Fibroblast of villous mesenchyme (primary cell): ENCODE results near the gene DUSP22. TPM values are rescaled to one million over a fixed set of nuclear protein-coding genes. Genes with fewer than 3 reads are reported as not detected.

Experiments used
- DNase-seq: peaks from one replicate; pipeline ENCODE4 v3.0.0-alpha.2; 2010; ENCODE audit warnings: low read depth
- H3K4me3 ChIP-seq: 2 replicates; pipeline ENCODE4 v1.5.1; 2011; ENCODE audit warnings: low read depth, mild to moderate bottlenecking, low read length
- CTCF ChIP-seq: IDR thresholded peaks from 2 replicates; pipeline ENCODE4 v1.5.1; 2012; ENCODE audit warnings: low read depth, mild to moderate bottlenecking, low read length; ENCODE audit not compliant: insufficient read depth
- total RNA-seq: library from RNA; depleted of rRNA; stranded (reverse); fragments of >200 nt; gene quantifications from 2 replicates; pipeline ENCODE4 v1.2.3, GENCODE V29; 2012

Gene DUSP22
- total RNA-seq, 1 donor, result 14.7 TPM

GRCh38 chr6:357791-358341, 65.6 kb downstream of the DUSP22 start:
- H3K4me3 ChIP-seq, result no peak overlapping the region
- DNase-seq, result no peak
- TF ChIP-seq CTCF, result no peak

- DNase-seq, result no peak
- TF ChIP-seq CTCF, result no peak
- no peak overlapping the region for H3K4me3 ChIP-seq
Measured at GRCh38 chr6:358432-358831, 66.1 kb downstream of the DUSP22 start.

- TF ChIP-seq CTCF, result no peak
- no peak overlapping the region for H3K4me3 ChIP-seq
- DNase-seq, result no peak
Measured at GRCh38 chr6:358847-359246, 66.6 kb downstream of the DUSP22 start.

- TF ChIP-seq CTCF, result no peak
- no peak overlapping the region for H3K4me3 ChIP-seq
- DNase-seq, result no peak
Measured at GRCh38 chr6:359261-360035, 67.2 kb downstream of the DUSP22 start.

- no peak overlapping the region for H3K4me3 ChIP-seq
- TF ChIP-seq CTCF, result no peak
- no peak for DNase-seq
Measured at GRCh38 chr6:360349-360748, 68.1 kb downstream of the DUSP22 start.

GRCh38 chr6:360764-361373, 68.6 kb downstream of the DUSP22 start:
- TF ChIP-seq CTCF, result no peak
- H3K4me3 ChIP-seq, result no peak overlapping the region
- DNase-seq, result no peak
